GM13977 (cell line): ENCODE measurements around the gene FAM199X.

Experiments used
- DNase-seq: peaks from one replicate; pipeline ENCODE4 v3.0.0; 2012; ENCODE audit warnings: low spot score
- CTCF ChIP-seq: IDR thresholded peaks from 2 replicates; pipeline ENCODE4 v1.5.1; 2012; ENCODE audit warnings: mild to moderate bottlenecking, control low read depth; ENCODE audit not compliant: insufficient read depth; ENCODE audit errors: extremely low read depth, missing control alignments
- in situ Hi-C: fragments of 300-500 bp; cut with MboI; formaldehyde crosslinking; loops from one replicate; pipeline ENCODE4 v1.12.0; 2022; ENCODE audit warnings: low sequenced_read_pairs, low pct_unique_long_range_greater_than_20kb, mixed read lengths, inconsistent platforms; ENCODE audit not compliant: unreplicated experiment

Gene FAM199X

GRCh38 chrX:104156630-104157529 is 9.4 kb upstream of the FAM199X start, which contains the start of gene SLC25A53:
Gene SLC25A53 (minus strand): TSS chrX:104157009. CDS start chrX:104105257, 51,752 bp downstream.
- in situ Hi-C loops: no loop called here
- DNase-seq: peak; percentile 50
- no peak for TF ChIP-seq CTCF

DNA sequence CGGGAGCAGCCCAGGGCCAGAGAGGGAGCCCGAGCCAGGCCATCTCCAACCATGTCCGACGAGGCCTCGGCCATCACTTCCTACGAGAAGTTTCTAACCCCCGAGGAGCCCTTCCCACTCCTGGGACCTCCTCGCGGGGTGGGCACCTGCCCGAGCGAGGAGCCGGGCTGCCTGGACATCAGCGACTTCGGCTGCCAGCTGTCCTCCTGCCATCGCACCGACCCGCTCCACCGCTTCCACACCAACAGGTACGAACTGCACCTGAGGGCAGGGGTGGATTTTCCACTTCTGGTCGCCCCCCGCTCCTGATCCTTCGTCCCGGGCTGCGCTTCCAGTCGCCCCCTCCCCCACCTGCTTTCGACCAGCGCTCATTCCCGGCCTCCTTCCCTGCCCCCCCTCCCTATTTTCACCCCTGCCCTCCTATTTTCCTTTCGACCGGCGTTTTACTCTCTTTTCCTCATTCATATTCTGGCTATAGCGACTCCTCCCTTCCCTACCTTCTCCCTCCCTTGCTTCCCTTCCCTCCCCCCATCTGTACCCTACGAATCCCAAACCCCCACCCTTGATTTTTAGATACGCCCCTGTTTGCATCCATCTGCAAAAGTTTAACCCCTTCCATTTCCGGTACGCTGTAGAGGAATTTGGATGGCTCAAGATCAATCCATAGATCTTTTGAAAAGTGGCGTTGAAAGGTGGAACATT is 633 bp downstream of the FAM199X start:
- no peak for TF ChIP-seq CTCF
- in situ Hi-C loops: no loop called here

GRCh38 chrX:104168127-104168526 is 1.9 kb downstream of the FAM199X start:
- no peak for TF ChIP-seq CTCF
- in situ Hi-C loops: no loop called here
- DNase-seq: no peak

More for the DNA sequence above, 633 bp downstream of the FAM199X start:
- no peak for DNase-seq

DNA sequence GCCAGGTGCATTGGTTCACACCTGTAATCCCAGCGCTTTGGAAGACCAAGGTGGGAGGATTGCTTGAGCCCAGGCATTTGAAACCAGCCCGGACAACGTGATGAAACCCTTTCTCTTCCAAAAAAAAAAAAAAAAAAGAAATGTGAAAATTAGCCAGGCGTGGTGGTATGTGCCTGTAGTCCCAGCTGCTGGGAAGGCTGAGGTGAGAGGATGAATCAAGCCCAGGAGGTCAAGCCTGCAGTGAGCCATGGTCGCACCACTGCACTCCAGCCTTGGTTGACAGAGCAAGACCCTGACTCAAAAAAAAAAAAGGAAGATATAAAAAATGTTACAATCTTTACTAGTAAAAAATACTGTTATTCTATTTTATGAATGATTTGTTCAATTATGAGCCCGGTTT is 5.9 kb downstream of the FAM199X start:
- DNase-seq: no peak
- no peak for TF ChIP-seq CTCF
- in situ Hi-C loops: no loop called here

DNA sequence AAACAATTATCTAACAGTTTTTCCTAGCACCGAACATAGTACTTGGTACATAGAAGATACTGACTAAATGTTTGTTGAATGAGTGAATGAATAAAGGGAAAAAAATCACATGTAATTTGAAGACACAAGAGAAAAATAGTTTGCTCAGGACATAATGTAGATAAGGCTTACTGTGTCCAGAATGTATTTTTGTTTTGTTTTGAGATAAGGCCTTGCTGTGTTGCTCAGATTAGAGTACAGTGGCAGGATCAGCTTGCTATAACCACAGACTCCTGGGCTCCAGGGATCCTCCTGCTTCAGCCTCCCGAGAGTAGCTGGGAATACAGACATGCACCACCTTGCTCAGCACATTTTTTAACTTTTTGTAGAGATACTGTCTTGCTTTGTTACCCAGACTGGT is 6.5 kb downstream of the FAM199X start:
- no peak for DNase-seq
- TF ChIP-seq CTCF: no peak
- in situ Hi-C loops: no loop called here

- TF ChIP-seq CTCF: no peak
- no peak for DNase-seq
- in situ Hi-C loops: no loop called here
Observed at GRCh38 chrX:104173841-104174240, 7.6 kb downstream of the FAM199X start.
